ENCODE measurements around the gene RRBP1.

RRBP1 gene

DNA sequence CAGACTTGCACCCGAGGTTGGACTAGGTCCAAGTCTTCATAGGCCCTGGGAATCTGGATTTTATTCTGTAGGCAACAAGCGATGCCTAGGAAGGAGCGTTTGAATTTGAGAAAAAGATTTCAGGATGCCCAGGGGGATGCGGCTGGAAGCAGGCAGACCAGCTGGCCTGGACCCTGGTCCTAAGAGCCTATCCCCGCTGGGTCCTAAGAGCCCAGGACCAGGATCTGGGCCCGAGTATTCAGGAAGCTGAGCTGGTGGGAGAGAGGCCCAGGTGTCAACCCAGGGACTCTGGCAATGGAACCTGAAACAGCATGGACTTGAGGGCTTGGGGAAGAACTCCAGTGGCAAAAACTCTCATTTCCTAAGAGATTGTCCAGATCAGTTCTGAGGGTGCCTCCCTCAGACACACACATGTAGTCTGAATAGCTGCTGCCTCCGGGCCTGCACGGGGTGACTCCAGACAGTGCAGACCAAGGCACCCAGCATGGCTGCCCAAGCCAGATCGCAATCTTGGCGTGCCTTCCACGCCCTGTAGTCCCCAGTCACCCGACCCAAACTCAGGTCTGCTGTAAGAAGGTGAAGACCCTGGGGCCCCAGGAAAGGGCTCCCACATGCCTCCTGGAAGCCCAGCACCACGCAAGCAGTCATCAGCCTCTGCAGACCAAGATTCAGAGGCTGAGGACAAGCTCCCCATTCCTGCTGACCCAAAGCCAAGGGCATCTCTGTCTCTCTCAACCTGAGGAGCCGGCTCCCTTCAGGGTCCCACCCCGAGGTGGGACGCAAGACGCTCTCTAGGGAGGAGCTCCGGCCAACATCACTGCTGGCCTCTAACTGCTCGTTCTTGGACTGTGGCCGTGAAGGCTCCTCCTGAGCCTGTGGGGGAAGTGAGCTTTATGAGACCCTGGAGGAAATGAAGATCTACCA, 34.4 kb downstream of the RRBP1 start:
- no peak for DNase-seq

DNA sequence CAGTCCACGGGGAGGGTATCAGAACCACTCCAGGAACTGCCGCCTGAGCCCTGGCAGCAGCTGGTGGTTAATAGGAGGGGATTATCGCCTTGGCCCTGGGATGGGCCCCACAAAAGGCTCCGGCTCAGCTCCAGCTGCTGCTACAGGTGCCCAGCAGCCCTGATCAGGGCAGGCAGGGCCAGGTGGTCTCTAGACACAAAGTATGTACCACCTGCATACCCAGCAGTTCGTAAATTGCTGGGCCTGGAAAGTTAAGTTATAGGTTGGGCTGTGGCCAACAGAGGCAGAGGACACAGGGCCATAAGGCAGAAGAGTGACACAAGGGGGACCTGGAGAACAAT, 35.1 kb downstream of the RRBP1 start:
- no peak for DNase-seq

DNA sequence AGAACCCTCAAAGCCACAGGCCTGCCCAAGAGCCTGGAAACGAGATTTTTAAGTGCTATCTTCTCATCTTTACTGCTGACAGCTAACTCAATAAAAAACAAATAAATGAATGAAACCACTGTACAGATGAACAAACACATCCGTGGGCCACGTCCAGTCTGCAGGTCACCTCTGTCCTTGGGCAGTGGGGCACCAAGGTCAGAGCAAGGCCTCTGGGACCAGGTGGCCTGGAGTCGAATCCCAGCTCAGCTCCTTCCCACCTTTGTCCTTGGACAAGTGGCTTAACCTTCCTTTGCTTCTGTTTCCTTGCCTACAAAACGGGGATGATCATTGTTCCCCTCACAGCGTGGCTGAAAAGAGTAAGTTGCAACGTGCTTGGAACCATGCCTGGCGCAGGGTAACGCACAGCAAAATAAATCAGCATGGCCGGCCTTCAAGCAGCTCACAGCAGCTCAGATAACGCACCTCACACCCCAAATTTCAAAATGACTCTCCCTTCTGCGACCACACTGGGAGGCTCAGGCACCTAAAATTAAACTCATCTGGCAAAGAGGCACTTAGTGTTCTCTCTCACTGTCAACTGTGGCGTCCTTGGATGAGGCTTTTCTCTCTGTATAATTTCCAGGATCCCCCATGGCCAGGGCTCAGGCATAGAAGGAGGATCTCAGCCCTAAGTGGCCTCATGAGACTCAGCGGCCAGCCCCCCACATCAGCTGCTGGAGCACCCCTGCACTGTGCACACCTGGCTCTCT, 35.7 kb downstream of the RRBP1 start:
- DNase-seq = no peak

DNA sequence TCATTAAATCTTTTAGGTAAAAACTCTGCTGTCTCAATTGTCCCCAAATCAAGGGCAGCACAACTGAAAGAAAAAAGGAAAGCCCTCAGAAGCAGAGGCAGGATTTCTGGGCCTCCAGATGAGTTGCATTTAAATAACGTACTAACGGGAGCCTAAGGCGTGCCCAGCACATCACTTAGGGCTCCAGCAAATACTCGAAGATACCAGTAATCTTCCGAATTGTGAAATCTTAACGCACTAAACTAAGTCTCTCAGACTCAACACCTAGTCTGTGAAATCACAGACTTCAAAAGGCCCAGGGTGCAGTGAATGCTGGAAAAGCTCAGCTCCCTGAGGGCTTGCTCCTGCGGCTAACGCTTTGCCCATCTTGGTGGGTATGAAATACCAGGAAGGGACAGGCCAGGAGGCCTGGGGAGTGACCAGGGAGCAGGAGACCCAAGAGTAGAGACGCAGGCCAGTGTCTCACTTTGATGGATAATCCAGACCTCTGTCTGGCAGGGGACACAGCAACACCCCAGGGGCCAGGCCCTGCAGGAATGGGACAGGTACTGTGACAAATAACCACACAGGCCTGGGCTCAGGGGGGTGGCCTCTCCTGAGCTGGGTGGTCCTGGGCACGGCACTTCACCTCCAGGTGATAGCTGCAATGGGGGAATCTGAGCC, 36.4 kb downstream of the RRBP1 start:
- DNase-seq = no peak

DNA sequence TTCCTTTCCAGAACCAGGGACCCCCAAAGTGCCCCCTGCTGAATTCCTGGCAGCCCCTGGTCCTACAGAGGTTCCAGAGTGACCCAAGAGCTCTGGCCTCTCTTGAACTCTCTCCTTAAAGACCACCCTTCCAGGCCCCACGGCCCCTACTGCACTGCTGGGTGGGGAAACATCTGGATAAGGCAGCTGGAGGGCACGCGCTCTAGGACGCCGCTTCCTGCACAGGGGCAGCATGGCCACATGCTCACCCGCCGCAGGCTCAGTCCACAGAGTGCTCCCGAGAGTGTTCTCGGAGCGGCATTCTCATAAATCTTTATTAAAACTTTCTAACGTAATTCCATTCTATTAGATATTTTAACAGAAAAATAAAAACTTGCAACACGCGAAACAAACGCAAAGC, 37.0 kb downstream of the RRBP1 start:
- no peak for DNase-seq

DNA sequence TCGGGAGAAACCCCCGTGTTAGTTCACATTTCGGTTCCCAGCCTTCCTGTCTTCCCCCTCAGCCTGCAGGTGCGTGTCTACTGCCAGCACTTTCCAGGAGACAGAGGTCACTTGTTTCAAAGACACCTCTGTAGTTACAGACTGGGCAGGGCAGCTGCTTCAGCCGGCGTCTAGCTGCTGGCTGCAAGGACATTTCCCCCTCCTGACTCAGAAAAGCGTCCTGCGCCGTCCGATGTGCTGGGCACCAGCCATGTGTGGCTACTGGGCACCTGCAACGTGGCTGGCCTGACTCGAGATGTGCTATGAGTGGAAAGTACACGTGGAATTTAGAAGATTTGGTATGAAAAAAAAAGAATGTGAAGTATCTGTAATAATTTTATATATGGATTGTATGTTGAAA, 37.6 kb downstream of the RRBP1 start:
- no peak for DNase-seq

DNA sequence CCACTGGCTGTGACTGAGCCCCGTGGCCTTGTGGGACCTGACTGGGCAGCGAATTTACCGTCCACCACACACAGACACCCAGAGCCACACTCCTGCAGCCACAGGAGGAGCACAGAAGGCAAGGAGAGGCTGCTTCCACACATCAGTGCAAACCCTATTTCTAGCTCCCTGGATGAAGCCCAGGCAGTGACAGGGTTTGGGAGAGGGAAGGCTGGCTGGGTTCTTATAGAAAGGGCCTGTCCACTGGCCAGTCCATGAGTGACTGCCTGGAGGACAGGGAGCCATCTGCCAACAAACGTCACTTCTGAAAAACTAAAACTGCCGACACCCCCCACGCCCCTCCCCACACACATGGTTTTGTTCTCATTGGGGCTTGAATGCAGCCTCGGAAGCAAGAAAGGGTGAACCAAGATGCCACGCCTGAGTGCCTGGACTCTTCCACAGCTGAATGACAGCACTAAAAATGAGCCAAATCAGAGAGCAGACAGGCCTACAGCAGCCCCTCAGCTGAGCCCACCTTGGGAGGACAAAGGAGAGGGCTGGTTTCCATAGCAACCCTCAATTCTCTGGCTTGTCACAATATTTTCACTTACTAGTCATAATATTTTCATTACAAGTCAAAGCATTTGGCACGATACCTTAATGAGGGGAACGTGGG, 38.4 kb downstream of the RRBP1 start:
- DNase-seq = no peak

DNA sequence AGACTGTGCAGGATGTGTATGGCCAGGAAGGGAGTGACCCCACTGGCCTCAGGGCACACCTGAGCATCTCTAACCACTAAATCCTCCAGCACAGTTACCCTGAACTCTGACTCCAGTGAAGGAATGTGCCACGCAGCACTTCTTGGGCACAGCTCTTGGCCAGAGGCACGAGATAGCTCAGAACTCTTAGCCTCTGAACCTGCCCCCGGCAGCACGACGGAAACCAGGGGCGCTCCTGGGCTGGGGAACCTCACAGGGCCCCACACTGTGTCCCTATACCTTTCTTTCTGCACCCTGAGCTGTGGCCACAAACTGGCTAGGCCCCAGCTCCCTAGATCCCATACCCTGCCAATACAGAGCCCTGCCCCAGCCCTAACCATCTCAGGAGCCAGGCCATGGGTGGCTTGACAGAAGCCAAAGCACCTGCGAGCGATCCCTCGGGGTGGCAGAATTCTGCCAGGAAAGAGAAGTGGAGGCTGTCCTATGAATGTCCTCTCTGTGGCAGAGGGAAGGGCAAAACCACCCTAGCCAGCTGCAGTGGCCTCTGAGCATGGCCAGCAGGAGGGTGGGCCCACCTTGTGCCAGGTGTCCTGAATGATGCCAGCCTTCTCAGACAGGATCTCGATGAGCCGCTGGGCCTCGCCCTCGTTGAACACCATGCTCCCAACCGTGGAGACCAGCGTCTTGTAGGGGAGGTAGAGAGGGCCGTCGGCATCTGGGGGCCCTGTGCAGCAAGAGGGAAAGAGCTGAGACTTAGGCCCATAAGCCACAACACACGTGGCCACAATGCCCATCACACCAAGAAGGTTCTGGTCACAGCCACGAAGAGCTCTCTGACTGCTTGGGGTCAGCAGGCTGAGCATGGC, 39.4 kb downstream of the RRBP1 start:
- no peak for DNase-seq

DNA sequence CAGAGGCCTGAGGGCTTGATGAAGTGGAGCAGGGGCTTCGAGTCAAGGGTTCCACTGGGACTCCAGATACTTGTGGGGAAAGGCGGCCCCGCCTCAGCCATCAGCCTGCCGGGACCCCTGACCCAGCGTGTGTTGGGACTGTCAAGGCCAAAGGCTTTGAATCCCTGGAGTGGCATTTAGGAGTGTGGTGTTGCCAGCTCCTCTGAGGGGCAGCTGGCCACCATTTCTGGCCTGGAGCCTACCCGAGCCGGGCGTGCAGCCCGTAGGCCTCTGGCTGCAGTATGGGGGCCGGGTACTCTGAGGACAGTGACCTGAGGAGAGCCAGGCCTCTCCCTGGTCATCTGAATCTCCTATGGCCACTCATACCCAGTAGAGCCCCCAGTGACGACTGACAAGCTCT, 40.0 kb downstream of the RRBP1 start:
- DNase-seq = no peak

DNA sequence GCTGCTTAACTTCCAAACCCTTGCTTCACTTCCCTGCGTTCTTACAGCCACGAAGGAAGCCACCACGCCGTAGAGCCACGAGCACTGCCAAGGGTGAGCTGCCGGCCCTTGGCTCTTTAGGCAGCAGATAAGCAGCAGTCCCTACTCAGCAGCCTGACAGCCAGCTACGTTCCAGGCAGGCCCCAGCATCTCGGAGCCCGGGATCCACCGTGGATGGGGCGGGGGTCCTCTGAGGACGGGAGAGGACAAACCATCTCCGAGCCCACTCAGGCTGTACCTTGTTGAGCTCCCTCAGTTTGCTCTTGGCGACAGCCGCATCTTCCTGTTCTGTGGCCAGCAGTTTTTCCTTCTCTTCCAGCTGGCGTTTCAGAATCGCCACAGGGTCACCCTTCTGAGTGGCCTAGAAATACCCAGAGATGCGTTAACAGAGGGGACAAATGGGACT, 40.5 kb downstream of the RRBP1 start:
- no peak for DNase-seq

DNA sequence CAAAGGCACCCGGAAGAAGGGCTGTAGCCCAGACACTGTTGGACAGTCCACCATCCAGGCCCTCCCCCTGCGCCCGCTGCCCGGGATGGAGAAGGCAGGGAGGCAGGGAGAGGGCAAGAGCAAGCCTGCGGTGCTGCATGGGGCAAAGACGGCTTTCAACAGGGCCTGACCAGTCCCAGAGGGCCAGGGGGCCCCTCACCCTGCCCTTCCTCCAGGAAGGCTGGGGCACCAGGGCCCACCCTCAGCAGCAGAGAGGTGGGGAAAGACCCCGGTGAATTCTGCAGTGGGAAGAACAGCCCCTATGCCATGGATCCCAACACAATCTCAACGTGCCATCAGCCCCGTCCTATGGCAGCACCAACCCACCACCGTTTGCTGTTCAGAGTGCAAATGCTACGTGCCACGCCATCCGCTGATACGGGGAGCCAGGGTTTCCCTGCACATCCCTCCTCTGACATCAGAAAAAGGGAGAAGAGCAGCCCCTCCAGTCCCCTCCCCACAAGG, 41.1 kb downstream of the RRBP1 start:
- no peak for DNase-seq

DNA sequence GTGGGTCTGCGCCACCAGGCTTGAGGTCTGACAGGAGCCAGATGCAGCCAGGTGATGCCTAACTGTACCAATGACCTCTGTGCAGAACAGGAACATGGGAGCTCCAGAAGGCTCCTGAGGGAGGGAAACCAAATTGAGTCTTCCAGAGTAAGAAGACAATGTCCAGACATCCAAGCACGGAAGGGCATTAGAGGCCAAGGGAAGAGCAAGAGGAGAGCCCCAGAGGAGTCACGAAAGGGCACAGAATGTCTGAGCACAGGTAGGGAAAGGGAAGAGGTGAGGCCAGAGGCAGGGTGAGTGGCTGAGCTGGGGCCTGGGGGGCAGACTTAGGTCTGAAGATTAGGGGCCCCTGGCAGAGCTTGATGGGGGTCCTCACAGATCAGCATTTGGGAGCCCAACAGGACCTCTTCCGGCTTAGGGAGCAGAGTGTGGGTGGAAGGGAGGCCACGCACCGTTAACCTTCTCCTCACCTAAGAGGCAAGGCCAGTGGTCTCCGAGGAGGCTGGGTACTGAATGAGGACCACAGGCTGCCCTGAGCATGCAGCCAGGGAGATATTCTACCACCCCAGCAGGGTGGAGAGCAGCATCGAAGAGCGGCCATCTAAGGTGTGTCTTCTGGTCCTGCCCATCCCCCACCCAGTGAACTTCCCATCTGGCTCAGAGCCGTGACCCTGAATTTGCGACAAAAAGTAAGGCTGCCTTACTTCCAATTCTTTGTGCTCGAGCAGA, 41.7 kb downstream of the RRBP1 start:
- no peak for DNase-seq

DNA sequence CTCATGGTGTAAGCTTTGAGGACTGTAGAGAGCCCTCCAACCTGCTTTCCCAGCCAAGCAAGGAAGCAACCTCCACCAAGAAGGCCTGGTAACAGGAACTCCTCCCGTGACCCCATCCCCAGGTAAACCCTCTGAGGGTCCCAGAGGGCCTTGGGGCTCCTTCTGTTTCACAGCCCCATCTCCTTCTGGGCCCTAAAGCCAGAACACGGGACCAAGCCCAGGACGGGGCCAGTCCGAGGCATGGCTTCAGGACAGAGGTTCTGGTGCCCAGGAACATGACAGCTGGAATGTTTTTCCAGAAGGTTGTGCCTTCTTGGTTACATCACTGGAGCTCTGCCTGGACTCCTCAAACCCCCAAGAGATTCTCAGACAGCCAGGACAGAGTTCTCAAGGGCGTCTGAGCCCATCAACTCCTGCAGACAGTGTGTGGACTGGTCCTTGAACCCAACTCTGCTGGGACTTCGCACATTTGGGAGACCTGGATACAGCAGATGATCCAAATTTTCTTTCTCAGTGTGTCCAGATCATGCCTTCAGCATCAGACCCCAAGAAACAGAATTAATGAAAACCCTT, 43.1 kb downstream of the RRBP1 start:
- no peak for DNase-seq

DNA sequence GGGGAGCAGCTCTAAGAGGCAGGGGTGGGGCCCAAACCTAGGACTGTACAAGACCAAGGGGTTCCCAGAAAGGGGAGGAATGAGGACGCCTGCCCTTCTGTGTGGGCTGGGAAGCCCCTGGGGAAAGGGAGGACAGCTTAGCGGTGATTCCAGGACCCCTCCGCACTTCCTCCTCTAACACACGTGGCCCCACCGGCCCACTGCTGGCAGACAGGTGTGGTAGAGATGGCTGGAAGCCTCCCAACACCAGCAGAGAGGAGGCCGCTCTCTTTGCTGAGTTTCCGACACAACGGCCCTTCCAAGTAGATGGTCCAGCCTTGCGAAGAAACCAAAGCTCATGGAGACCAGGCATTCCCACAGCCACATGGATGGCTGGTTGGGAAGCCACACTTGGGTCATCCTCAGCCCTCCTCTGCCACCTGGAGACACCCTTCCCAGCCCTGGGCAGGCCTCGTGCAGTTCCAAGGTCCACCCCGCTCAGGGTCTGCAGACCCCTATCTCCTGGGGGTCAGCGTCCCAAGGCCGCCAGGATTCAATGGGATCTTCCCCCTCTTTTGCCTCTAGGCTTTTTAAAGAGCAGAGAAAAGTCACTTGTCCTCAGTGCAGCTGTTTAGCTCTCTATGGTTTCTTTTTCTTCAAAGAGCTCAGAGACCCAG, 43.9 kb downstream of the RRBP1 start:
- DNase-seq = no peak

DNA sequence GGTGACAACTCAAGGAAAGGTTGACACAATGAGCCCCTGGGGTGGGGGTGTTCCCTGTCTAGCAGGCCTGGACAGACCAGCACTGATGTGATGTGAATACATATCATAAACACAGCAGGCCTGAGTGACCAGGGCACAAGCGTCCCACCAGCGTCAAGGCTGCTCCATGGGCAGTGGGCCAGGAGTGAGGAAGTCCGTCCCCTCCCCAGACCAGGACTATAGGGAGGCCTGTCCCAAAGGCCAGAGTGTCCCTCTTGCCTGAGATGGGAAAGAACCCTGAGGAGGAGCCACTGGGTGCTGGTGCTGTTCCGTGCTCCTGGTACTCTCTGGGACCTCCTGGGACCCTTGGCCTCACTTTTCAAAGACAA, 44.6 kb downstream of the RRBP1 start:
- no peak for DNase-seq

DNA sequence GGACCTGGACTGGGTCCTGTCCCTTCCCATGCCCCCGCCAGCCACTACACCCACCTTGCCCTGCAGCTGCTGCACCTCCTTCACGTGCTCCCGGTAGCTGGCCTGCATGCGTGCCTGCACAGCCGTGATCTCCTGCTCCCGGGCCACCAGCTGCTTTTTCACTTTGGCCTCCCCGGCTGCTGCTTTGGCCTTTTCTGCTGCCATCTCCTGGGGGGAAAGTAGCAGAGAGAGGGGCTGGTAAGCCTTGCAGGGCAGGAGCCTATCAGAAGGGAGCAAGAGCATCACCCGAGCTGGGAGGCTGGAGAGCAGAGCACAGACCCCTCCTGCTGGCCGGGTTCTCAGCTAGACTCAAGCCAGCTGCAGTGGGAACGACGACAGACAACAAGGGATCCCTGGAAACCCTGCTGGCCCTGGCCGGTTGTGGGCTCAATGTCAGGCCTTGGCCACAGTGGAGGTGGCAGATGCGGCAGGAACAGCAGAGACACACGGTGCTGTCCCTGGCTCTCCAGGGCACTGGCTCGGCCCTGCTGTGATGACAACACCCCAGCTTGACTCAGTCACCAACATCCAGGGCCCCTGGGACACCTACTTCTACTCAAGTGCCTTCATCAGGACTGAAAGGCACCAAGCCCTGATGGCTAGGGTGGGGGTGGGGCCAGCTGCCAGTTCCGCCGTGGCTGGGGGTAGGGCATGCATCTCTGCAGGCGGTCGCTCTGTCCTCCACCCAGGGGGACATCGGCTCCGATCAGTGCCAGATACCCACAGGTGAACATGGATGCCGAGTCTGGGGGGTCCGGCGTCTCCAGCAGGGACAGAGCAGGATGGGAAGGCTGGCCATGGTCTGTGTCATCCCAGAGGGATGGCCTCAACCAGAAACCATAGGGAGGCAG, 45.3 kb downstream of the RRBP1 start:
- no peak for DNase-seq

DNA sequence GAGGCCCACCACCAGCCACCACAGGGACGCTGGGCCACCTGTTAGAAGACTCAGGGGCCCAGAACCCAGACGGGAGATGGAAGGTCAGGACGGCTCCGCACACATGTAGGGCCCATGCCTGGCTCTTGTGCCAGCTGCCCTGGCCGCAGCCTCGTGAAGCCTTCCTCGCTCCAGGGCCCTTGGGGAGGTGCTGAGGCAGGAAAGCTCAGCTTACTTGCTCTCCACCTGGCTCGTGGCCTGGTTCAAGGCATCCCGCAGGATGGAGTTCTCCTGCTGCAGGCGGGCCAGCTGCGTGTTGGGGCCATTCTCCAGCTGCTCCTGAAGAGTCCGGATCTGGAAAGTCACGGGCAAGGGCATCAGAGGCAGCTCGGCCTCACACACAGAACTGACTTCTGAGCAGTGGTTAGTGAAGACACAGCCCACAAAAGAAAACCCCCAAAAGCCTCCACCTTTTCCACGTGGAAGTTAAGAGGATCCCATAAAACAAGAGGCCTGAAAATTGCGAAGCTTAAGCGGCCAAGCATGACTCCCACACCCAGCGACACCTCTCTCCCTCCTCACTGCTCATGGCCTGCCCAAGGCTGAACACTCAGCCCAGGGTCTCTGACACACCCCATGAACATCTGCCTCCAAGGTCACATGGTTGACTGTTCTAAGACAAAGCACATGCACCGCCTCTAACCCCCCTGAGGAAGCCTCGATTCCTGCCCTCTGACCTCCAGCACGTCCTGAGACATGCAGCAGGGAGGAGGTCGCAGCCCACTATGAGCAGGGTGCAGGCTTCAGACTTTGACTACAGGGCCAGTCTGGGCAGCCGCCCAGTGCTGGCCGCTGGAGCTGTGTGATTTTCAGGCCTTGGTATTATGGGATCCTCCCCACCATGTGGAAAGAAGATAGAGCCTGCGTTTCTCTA, 46.5 kb downstream of the RRBP1 start:
- DNase-seq = no peak

DNA sequence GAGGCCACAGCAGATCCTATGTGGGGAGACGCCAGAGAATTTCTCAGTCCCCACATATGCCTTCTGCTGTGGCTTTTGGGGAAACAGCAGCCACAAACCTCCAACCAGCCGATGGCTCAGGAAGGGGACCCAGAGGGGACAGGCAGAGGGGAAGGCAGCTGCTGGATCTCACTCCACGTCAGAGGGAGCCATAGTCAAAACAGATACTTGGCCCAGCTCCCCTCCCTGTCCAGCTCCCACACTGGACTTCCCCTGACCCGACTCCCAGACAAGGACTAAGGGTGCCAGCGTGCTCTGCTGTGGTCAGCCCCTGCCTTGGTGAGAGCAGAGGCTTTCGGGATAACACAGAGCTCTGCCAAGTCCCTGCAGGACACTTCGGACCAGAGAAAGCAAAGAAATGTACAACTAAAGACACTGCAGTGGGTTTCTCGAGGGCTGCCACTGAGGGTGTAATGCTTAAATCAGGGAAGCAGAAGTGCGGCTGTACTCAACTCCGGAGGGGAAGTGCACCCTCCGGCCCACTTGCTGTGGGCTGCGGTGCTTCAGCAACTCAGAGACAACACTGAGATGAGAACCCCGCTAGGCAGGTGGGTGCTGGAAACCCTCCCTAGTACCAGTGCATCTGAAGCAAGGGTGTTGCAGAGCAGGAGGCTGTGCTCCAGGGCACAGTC, 47.2 kb downstream of the RRBP1 start:
- no peak for DNase-seq

All from CD4-positive, alpha-beta T cell treated with Interleukin-12 subunit alpha and Interleukin-12 subunit beta, for 1 hour (primary cell).